Activated CD8-positive, alpha-beta memory T cell treated with anti-CD3 and anti-CD28 coated beads for 4 hours (primary cell): ENCODE data around the gene DNAJB6.

Experiments
- DNase-seq, 2 donors: peaks; one replicate each; pipeline ENCODE4 v3.0.0-alpha.2; 2020; ENCODE audit warnings: low read depth in 2 of 2

Gene DNAJB6

GRCh38 chr7:157396316-157397035 lies 59.7 kb downstream of the DNAJB6 start:
- DNase-seq = no peak

DNA sequence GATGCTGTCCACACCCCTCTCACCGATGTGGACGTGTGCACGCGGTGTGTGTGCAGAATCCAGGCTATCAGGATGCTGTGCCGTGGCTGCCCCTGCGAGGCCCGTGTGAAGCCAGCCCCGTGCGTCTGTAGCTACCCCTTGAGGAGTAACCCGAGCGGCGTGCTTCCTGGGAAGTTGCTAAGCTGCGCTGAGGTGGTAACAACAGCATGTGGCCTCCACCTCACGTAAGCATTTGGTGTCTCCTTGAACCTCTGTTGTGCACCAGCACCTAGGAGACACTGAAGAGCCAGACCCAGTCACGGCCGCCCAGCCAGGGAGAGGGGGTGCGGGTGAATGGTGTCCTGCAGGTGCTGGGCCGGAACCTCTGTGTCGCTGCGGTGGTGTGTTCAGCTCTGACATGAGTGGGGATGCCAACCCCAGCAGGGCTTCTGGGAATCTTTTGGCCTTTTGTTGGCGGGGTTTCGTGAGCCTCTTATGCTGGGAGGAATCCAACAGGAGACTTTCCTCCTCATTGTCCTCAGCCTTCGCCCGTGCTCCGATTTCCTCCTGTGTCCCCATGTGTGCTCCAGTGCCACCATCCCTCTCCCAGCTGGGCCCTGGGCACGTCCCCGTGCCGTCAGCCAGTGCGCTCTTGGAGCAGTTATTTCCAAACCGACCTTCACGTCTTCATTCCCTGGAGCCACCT lies 60.4 kb downstream of the DNAJB6 start:
- no peak for DNase-seq

- no peak for DNase-seq
These were observed 61.2 kb downstream of the DNAJB6 start for GRCh38 chr7:157397731-157398691.

- no peak for DNase-seq
These were observed 62.4 kb downstream of the DNAJB6 start for GRCh38 chr7:157399086-157399687.

DNA sequence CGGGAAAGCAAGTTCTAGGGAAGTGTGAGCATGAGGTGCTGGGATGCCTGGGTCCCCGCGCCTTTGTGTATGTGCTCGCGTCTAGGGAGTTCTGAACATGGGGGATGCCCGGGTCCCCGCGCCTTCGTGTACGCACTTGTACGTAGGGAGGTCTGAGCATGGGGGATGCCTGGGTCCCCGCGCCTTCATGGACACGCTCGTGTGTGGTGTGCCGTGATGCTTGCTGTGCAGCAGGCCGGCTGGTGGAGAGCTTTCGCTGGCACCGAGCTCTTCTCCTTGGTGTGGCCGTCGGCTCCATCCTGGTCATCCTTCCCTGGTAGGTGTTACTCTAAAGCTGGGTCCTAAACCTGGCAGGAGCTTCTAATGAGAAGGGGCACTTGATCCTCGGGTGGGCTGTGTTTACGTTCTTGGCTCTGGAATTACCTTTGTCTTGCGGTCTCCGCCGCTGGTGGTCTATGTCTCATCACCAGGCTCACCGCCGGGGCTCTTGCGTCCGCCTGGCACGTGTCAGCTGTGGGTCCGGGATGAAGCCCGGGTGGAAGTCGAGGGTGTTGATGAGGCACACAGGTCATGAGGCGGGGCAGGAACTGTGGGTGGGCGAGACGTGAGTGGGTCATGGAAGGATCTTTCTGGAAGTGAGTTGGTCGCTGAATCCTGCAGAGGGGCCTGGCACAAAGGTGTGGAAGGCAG lies 63.5 kb downstream of the DNAJB6 start:
- no peak for DNase-seq

GRCh38 chr7:157401567-157402387 lies 65.0 kb downstream of the DNAJB6 start:
- DNase-seq = no peak

DNA sequence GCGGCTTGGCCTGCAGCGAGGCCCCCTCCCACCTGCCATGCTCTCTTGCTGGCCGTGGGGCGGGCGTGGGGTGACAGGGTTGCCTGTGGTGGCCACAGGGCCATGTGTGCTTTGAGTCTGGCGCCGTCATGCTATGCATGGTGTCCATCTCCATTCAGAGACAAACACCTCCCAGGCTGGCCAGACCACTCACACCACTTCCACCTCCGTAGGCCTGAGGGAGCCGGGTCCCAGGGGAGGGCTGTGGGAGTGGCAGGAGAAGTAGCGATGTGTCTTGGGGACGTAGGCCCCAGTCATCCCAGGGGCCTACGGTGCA lies 65.5 kb downstream of the DNAJB6 start:
- DNase-seq = no peak

GRCh38 chr7:157402911-157403534 lies 66.2 kb downstream of the DNAJB6 start:
- DNase-seq = no peak

DNA sequence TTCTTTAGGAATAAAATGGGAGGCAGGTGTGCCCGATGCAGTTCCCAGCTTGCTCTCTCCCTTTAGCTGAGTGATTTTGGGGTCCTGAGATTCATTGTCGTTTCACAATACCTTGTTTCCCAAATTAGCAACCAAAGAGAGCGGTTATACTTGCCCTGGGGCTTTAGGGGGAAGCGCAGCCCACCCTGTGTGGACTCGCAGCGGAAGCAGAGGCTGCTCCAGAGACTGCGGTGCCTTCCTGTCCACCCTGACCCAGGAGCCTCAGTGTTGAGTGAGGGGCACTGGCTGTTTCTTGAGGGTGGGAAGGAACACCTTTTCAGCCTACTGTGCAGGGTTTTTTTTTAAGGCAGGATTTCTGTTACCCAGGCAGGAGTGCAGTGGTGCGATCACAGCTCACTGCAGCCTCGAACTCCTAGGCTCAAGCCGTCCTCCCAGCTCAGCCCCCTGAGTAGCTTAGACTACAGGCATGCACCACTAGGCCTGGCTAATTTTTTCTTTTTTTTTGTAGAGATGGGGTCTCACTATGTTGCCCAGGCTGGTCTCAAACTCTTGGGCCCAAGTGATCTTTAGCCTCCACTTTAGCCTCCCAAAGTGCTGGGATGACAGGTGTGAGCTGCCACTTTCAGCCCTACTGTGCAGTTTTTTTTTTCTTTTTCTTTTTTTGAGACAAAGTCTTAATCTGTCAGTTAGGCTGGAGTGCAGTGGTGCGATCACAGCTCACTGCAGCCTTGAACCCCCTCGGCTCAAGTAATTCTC lies 67.0 kb downstream of the DNAJB6 start:
- DNase-seq = no peak

DNA sequence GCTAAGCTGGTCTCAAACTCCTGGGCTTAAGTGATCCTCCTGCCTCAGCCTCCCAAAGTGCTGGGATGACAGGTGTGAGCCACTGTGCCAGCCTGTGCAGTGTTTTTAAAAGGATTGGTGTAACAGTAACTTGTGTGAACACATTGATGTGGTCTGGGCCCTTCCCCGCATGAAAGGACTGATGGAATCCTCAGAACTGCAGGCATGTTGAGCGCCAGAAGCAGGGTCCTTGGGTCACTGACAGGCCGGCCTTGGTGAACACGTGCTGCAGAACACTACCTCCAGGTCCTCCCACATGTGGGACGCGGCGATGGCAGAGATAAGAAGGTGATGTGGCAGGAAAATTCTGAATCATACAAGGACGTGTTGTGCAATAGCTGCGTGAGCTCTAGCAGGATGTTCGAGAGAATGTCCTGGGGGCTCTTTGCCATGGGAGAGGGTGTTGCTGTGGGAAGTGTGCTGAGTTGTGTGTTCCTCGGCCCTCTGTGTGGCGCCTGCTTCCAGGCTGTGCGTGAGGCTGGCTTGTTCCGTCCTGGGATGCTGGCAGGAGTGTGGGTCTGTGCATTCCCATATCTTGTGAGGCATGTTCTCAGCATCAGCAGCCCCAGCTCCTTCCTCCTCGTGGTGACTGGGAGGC lies 68.2 kb downstream of the DNAJB6 start:
- no peak for DNase-seq

GRCh38 chr7:157405501-157405900 lies 68.7 kb downstream of the DNAJB6 start:
- no peak for DNase-seq

- no peak for DNase-seq
These were observed 69.4 kb downstream of the DNAJB6 start for GRCh38 chr7:157405914-157406810.

DNA sequence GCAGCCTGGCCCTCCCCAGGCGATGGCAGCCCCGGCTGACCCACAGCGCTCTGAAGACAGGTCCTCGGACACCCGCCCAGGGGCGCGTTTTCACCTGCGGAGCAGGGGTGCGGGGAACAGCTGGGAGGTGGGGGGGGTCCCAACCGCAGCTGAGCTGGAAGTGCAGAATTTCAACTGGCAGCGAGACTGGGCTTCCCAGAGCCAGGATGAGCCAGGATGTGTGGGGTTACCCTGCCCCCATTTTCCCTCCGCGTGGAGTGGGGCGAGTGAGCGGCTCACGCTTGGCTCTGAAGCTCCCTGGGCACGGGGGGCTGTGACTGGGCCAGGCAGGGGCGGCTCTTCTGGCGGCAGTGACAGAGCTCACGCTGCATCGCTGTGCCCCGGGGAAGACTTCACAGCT lies 70.2 kb downstream of the DNAJB6 start:
- no peak for DNase-seq

DNA sequence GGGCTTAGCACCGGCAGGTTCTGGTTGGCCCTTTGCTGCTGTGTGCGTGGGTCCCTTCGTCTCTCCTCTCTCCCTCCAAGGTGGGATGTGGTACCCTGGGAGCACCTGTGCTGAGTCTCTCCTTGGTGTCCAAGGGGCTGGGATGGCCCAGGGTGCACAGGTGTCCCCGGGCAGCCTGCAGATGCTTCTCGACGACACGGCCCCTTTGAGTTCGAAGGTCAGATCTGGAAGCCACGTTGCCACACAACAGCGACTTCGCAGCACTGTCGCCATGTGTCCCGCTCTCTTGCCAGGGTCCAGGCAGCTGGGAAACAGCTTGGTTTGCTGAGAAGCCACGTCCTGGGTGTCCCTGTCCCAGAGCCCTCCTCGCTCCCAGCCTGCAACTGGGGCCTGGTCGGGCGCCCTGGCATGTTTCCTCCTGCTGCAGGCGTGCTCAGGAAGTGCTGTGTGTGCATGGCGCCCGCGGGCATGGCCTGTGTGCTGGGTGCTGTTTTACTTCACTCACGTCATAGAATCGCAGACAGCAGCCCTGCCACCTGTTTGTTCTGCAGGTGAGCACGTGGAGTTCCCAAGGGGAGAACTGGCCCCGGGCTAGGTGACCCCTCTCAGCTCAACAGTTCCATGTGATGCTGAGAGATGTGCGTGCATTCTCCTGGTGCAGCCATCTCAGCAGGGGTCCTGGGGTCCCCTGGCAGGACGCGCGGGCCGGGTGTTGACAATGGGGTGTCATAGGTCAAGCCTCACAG lies 70.9 kb downstream of the DNAJB6 start:
- no peak for DNase-seq

- no peak for DNase-seq
These were observed 71.7 kb downstream of the DNAJB6 start for GRCh38 chr7:157408258-157409101.

DNA sequence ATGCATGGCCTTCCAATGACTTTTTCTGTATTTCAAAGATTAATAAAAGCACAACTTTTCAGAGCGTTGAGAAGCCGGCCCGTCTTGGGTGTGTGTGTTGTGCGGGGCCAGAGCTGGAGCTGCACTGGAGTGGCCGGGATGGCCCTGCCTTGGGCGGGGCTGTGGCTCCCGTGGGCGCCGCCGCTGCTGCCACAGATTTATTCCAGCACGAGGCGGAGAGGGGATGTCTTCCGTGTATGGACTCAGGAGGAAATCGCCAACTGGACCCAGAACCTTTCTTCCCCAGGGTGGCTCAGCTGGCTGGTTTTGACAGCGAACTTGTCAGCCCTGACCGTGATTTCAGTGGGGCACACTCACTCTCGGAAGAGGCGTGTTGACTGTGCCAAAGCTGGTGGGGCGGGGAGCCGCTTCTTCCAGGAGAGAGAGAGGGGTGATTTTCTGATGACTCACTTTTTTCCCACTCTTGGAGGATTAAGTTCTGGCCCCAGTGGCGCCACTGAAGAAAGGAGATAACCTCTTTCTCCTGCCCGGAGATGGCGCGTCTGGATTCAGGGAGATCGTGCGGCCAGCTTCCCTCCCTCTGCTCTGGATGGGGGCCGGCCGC lies 72.4 kb downstream of the DNAJB6 start:
- DNase-seq = no peak
